ENCODE results near the gene OCSTAMP.

OCSTAMP gene

GRCh38 chr20:46573234-46573633 lies 22.8 kb upstream of the OCSTAMP start:
- no peak for DNase-seq (ENCODE audit: low read depth)

GRCh38 chr20:46572790-46573189 lies 22.3 kb upstream of the OCSTAMP start:
- DNase-seq (ENCODE audit: low read depth): no peak

- DNase-seq (ENCODE audit: low read depth): no peak
Measured at GRCh38 chr20:46572153-46572552, 21.7 kb upstream of the OCSTAMP start.

- DNase-seq (ENCODE audit: low read depth): no peak
Measured at GRCh38 chr20:46571418-46571817, 21.0 kb upstream of the OCSTAMP start.

- DNase-seq (ENCODE audit: low read depth): no peak
Measured at GRCh38 chr20:46570956-46571355, 20.5 kb upstream of the OCSTAMP start.

GRCh38 chr20:46569961-46570360 lies 19.5 kb upstream of the OCSTAMP start:
- DNase-seq (ENCODE audit: low read depth): no peak

- DNase-seq (ENCODE audit: low read depth): no peak
Measured at GRCh38 chr20:46568570-46569129, 18.2 kb upstream of the OCSTAMP start.

GRCh38 chr20:46566125-46566524 lies 15.7 kb upstream of the OCSTAMP start:
- no peak for DNase-seq (ENCODE audit: low read depth)

GRCh38 chr20:46564241-46564957 lies 13.9 kb upstream of the OCSTAMP start:
- DNase-seq (ENCODE audit: low read depth): no peak

GRCh38 chr20:46563860-46564221 lies 13.4 kb upstream of the OCSTAMP start:
- DNase-seq (ENCODE audit: low read depth): no peak

- DNase-seq (ENCODE audit: low read depth): no peak
Measured at GRCh38 chr20:46563170-46563859, 12.9 kb upstream of the OCSTAMP start.

- peak; percentile 53 for DNase-seq (ENCODE audit: low read depth)
Measured at GRCh38 chr20:46562373-46563169, 12.1 kb upstream of the OCSTAMP start.

GRCh38 chr20:46562009-46562372 lies 11.5 kb upstream of the OCSTAMP start:
- DNase-seq (ENCODE audit: low read depth): no peak

GRCh38 chr20:46559685-46560440 lies 9.4 kb upstream of the OCSTAMP start:
- DNase-seq (ENCODE audit: low read depth): no peak

- DNase-seq (ENCODE audit: low read depth): no peak
Measured at GRCh38 chr20:46559001-46559400, 8.5 kb upstream of the OCSTAMP start.

- no peak for DNase-seq (ENCODE audit: low read depth)
Measured at GRCh38 chr20:46558511-46558959, 8.1 kb upstream of the OCSTAMP start.

GRCh38 chr20:46557231-46557956 lies 6.9 kb upstream of the OCSTAMP start:
- no peak for DNase-seq (ENCODE audit: low read depth)

GRCh38 chr20:46555370-46555956 lies 5.0 kb upstream of the OCSTAMP start:
- no peak for DNase-seq (ENCODE audit: low read depth)

- DNase-seq (ENCODE audit: low read depth): no peak
Measured at GRCh38 chr20:46554828-46555227, 4.4 kb upstream of the OCSTAMP start.

- no peak for DNase-seq (ENCODE audit: low read depth)
Measured at GRCh38 chr20:46553926-46554325, 3.5 kb upstream of the OCSTAMP start.
